HepG2 (cell line): ENCODE measurements around the gene TRIM2. TPM values are rescaled to one million over a fixed set of nuclear protein-coding genes. Genes with fewer than 3 reads are reported as not detected.

Experiments used
- AHDC1 ChIP-seq: sonication (generic); formaldehyde crosslinking; IDR thresholded peaks from 2 replicates; pipeline ENCODE4 v1.5.1; 2020; ENCODE audit warnings: mild to moderate bottlenecking, missing genetic modification reagents, borderline replicate concordance
- ZBTB40 ChIP-seq, 2 experiments: fragments of 450-650 bp in 1 of 2; sonication (generic) in 1 of 2; formaldehyde crosslinking in 1 of 2; IDR thresholded peaks; 2 replicates each; pipeline versions ENCODE4 v1.6.1 to v1.8.0; 2016 to 2022; ENCODE audit warnings: antibody characterized with exemption in 1 of 2, mild to moderate bottlenecking in 1 of 2, missing genetic modification reagents in 1 of 2
- polyA plus RNA-seq, 8 experiments: library from polyadenylated mRNA; depleted of rRNA in 3 of 8; stranded (reverse) in 7 of 8; unstranded in 1 of 8; fragments of >200 nt; fragmentation: Illumina TruSeq in 4 of 8; extraction: Trizol in 4 of 8; gene quantifications; 2 replicates each; pipeline versions ENCODE4 v1.2.1 to v1.2.3, GENCODE V29; 2011 to 2016; ENCODE audit warnings: low read depth in 4 of 8, missing spikeins in 1 of 8, mixed read lengths in 1 of 8; ENCODE audit not compliant: insufficient read depth in 1 of 8
- total RNA-seq, 5 experiments: library from RNA; depleted of rRNA; stranded (reverse); fragments of >200 nt; fragmentation: Illumina TruSeq; extraction: Trizol; gene quantifications; 2 replicates each; pipeline ENCODE4 v1.2.3, GENCODE V29; 2016; ENCODE audit warnings: low read depth in 1 of 5

Gene TRIM2
- total and polyA plus RNA-seq, 2 of the 13 experiments (the other 11 are each of a cell fraction or from before 2014, with no cell fraction given), result 2.1 to 4.2 TPM

- no peak for TF ChIP-seq ZBTB40 (IDR thresholded peaks at IDR 0.05)
- peak; percentile 45; the same call in 1 of the 2 replicates for TF ChIP-seq ZBTB40 (CRISPR knock-in tag; IDR thresholded peaks at IDR 0.05)
- TF ChIP-seq AHDC1 (CRISPR knock-in tag), result no peak
Observed at GRCh38 chr4:153344131-153345011, 140.1 kb downstream of the TRIM2 start, which contains the start of gene MND1 (continued).
